GM19099 (cell line): Measurements from ENCODE around the gene MAN2C1.

Experiments used
- POLR2A ChIP-seq: IDR thresholded peaks from 3 replicates; pipeline ENCODE4 v1.6.1; 2011; ENCODE audit warnings: low read depth; ENCODE audit not compliant: insufficient read length; ENCODE audit errors: extremely low read depth

Gene MAN2C1

GRCh38 chr15:75364881-75365280, 3.5 kb downstream of the MAN2C1 start:
- TF ChIP-seq POLR2A, result no peak

DNA sequence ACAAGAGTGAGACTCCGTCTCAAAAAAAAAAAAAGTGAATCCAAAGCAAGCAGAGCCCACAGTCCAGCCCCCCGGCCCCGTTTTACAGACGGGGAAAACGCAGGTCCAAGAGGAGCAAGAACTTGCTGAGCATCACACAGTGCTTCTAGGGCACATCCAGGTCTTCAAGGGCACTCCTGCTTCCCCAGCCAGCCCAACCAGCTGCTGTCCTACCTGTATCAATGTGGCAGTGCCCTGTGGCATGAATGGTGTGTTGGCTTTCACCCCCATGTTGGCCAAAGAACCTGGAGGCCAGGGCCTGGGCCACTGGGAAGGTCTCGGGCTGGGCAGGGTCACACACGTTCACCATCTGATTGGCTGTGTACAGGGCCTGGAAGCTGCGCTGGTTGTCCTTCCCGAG, 4.6 kb downstream of the MAN2C1 start:
- TF ChIP-seq POLR2A, result no peak

DNA sequence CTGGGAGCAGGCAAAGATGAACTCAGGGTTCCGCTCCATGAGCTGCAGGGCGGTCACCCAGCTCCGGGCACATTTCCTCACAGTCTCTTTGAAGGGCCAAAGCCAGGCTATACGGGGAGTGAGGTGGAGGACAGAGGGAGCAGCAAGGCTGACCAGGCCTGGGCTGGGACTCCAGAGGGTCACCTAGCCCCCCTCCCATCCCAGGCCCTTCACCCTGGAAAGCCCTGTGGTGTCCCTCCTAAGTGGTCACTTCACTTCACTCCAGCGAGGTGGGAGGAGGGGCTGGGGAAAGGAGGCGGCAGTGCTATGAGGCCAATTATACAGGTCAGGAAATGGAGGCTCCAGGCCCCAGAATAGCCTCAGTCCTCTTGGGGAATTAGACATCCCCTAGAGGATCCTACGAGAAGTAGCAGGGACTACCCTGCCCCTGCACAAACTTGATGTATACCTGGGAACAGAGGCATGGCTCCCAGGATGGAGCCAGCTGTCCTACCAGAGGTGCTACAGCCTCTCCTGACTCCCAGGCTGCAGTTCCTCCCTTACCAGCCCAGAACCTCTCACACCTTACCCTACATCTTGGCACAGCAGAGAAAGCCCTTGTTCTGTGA, 5.7 kb downstream of the MAN2C1 start:
- TF ChIP-seq POLR2A, result no peak

DNA sequence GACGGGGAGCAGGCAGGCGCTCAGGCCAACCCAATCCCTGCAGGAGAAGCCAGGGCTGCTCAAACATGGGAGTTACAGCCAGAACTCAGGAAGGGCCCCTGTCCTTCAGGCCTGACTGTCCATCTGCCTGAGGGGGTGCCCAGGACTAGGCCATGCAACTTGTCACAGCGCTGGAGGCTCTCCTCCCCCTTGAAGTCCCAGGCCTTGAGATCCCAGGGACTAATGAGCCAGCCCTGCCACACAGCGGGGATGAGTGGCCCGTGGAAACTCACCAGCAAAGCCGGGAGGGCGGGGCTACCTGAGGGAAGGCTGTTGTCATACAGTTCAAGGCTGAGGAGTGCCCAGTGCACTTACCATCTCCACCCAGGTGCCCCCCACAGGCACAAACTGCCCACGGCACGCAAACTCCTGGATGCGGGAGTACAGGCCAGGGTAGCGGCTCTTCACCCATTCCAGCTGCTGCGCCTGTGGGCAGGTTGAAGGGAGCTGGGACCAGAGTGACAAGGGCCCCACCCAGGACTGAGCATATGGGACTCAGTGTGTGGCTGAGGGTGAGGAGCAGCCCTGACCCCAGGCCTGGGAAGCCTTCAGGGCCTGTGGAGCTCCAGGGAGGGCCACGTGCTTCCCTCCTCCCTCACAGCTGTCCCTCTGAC, 6.3 kb downstream of the MAN2C1 start:
- TF ChIP-seq POLR2A, result no peak

GRCh38 chr15:75361361-75361988, 6.9 kb downstream of the MAN2C1 start:
- no peak for TF ChIP-seq POLR2A

GRCh38 chr15:75360856-75361255, 7.6 kb downstream of the MAN2C1 start:
- no peak for TF ChIP-seq POLR2A

- TF ChIP-seq POLR2A, result no peak
Observed at GRCh38 chr15:75360391-75360790, 8.0 kb downstream of the MAN2C1 start.

DNA sequence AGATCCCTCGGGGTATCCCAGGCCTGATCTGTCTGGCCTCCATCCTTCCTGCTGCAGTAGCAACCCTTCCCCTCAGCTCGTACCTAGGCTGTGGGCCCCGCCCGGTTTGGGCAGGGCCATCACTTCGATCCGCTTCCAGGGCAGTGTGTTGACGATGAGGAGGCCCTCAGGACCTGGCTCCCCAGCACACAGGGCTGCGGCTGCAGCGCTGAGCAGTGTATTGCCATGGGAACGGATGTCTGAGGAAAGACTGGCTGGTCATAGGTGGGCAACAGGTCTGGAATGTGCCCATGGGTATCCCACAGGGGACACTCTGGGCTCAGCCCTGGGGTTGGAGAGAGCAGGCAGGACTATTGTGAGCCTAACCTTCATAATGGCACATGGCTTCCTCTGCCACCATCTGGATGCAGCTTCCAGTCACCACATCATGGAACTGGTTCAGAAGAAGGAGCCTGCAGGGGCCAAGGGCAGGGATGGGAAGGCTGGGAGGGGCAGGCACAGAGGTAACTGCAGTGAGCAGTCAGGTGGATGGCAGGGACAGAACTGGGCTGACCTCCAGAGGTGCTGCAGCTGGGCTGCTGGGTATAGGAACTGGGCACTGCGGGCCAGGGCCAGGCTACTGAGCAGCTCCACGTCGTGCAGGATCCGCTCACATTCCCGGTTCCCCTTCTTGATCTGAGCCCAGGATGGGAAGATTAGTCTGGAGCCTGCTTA, 8.7 kb downstream of the MAN2C1 start:
- no peak for TF ChIP-seq POLR2A

DNA sequence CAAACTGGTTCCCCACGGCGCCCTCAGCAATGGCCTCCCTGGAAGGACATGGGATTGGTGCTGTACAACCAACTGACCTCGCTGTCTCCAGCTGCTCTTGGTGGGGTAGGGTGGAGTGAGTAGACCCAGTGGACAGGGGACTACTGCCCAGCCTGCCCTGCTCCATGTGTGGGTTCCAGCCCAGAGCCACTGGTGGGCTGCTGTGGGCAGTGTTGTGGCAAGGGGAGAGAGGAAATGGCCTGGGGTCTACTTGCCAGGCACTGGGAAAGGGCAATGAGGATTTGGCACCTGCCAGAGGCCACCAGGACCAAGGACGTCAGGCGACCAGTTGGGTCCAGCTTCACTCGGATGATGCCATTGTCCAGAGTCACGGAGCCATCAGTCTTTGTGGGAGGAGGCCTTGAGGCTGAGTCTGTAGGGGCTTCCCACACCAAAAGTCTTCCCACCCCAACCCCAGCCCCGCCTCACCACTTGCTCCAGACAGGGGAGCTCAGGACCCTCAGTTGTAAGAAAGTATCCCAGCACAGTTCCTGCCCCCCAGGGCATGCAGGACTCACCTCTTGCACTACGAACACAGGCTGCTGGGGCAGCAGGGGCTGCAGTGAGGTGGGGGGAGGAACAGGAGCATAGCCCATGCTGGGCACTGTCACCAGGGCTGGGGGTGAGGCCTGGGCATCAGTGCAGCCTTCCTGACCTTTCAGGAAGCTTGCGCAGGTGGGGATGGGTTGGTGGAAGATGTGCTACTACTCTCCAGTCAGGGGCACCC, 9.5 kb downstream of the MAN2C1 start:
- TF ChIP-seq POLR2A, result no peak

DNA sequence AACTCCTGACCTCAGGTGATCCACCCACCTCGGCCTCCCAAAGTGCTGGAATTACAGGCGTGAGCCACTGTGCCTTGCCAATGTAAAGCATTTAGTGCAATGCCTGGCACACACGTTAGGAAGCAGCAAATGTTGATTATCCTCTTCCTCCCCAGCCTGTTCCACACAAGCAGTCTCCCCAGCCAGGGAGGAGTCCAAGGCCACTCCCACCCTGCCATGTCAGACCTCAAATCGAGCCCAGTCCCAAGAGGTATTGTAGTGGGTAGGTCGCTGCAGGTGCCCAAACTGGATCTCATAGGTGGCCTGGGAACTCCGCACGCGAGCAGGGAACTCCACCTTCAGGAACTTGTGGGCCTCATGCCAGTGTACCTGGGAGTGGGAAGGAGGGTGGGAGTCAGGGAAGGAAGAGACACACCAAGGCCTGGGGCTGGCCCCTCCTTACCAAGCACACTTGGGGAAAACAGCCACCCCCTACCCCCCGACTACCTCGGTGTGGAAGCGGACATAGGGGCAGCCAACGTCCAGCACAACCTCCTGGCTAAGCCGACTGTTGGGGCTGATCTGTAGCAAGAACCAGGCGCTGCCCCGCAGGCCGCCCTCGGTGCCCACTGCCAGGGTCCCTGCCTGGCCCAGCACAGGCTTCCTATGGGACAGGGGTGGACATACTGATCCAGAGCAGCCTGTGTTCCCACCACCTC, 10.3 kb downstream of the MAN2C1 start:
- no peak for TF ChIP-seq POLR2A

- no peak for TF ChIP-seq POLR2A
Observed at GRCh38 chr15:75356517-75356916, 11.9 kb downstream of the MAN2C1 start.

- no peak for TF ChIP-seq POLR2A
Observed at GRCh38 chr15:75356006-75356405, 12.4 kb downstream of the MAN2C1 start.

DNA sequence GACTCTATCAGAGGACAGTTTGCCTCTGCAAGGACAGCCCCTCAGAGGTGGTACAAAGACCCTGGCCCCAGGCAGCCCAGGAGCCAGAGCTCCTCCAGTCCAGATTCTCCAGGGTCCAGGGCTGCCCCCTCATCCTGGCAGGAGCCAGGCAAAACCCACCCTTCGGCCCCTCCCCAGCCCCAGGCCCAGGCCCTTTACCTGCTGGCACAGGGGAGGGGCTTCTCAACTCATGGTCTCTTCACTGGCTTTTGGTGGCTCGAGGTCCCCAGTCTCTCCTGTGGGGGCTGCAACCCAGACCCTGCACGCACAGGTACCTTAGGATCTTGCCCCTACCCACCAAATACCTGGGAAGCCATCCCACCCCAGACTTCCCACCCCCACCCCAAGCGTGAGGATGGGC, 13.0 kb downstream of the MAN2C1 start:
- no peak for TF ChIP-seq POLR2A

- TF ChIP-seq POLR2A, result no peak
Observed at GRCh38 chr15:75354454-75354853, 14.0 kb downstream of the MAN2C1 start.

GRCh38 chr15:75353604-75354003, 14.8 kb downstream of the MAN2C1 start:
- no peak for TF ChIP-seq POLR2A
